Peyer's patch (tissue), 4 donors: ENCODE data around the gene ARL2BP.

Experiments
- POLR2A ChIP-seq, 2 donors: fragments of 450-650 bp; IDR thresholded peaks; one replicate each; pipeline ENCODE4 v1.5.1; 2017; ENCODE audit warnings: antibody characterized with exemption in 2 of 2, mild to moderate bottlenecking in 2 of 2, moderate library complexity in 2 of 2
- TF ChIP-seq, protein P1 (sequence below), 6 experiments: fragments of 450-650 bp in 4 of 6; fragments of 200-600 bp in 2 of 6; sonication (generic) in 1 of 6; IDR thresholded peaks; one replicate each; pipeline ENCODE4 v1.5.1; 2017 to 2019; ENCODE audit warnings: antibody characterized with exemption in 6 of 6, mild to moderate bottlenecking in 3 of 6, moderate library complexity in 1 of 6

DNA sequence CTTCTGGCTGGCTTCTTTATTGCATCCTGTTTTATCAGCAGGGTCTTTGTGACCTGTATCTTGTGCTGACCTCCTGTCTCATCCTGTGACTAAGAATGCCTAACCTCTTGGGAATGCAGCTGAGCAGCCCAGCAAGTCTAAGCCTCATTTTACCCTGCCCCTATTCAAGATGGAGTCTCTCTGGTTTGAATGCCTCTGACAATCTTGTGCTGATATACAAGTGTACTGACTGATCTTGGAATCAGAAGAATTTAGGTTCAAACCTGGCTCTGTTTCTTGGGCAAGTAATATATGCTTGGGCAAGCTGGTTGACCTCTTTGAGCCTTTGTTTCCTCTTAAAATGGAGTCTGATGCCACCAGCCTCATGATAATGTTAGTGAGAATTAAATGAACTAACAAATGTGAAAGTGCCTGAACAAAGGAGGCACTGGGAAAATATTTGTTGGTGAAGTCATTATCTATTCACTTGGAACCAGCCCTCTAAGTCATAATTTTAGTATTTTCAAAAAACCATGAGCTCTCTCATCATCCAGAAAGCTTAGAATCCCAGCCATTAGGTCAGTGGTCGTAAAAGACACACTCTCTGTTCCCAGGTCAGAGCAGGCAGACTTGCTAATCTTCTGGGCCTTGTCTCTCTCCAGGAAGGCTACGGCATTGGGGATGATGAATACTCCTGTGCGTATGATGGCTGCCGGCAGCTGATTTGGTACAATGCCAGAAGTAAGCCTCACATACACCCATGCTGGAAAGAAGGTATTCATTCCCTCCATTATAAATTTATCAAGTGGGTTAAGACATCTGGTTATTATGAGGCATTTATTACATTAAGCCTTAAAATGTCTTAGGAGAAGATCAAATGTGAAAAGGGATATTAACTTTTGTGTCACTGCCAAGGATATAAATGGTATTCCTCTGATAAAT, 18.1 kb upstream of the ARL2BP start:
- TF ChIP-seq POLR2A (IDR thresholded peaks at IDR 0.05) = no peak
- TF ChIP-seq, protein P1, sequence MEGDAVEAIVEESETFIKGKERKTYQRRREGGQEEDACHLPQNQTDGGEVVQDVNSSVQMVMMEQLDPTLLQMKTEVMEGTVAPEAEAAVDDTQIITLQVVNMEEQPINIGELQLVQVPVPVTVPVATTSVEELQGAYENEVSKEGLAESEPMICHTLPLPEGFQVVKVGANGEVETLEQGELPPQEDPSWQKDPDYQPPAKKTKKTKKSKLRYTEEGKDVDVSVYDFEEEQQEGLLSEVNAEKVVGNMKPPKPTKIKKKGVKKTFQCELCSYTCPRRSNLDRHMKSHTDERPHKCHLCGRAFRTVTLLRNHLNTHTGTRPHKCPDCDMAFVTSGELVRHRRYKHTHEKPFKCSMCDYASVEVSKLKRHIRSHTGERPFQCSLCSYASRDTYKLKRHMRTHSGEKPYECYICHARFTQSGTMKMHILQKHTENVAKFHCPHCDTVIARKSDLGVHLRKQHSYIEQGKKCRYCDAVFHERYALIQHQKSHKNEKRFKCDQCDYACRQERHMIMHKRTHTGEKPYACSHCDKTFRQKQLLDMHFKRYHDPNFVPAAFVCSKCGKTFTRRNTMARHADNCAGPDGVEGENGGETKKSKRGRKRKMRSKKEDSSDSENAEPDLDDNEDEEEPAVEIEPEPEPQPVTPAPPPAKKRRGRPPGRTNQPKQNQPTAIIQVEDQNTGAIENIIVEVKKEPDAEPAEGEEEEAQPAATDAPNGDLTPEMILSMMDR (IDR thresholded peaks at IDR 0.05) = no peak
